Heart left ventricle (tissue), 13 donors: ENCODE measurements around the gene SORCS2.

Experiments
- CTCF ChIP-seq, 12 donors: fragments of 200-600 bp; sonication (generic) in 4 of 12; IDR thresholded peaks; one replicate each; pipeline versions ENCODE4 v1.5.0 to v1.8.0; 2018 to 2022; ENCODE audit warnings: antibody characterized with exemption in 12 of 12, mild to moderate bottlenecking in 5 of 12
- POLR2A ChIP-seq, 2 donors: fragments of 450-650 bp; IDR thresholded peaks; one replicate each; pipeline ENCODE4 v1.6.1; 2017; ENCODE audit warnings: antibody characterized with exemption in 2 of 2, mild to moderate bottlenecking in 2 of 2, moderate library complexity in 2 of 2
- donor health status: ischemic (EF 13 %, LVEDD 7.1; RV severe dilation, severe dysfunction).
- donor health status: DM: no; HTN: yes; CAD: no.
- donor health status: DM: no; HTN: no; CAD: no.
- donor health status: ischemic (EF 25% LVEDD 6.9; RV normal size, moderate dysfunction).
- donor health status: ischemic (EF 25% LVEDD 5.7; RV mildly dilated, moderate dysfunction).
- donor health status: ischemic (EF 35%, LVEDD 5.7; RV mildly dilated, moderate dysfunction).
- donor health status: nonischemic (EF 11% LVEDD 7.7; RV severe dilation, severe dysfunction).
- donor health status: DM: yes; HTN: yes; CAD: no.
- donor health status: PGD.
- donor health status: ischemic (EF 29% LVEDD 5.4; RV normal size, mild dysfunction).
- donor health status: nonischemic (EF 23%, LVEDD 6.1; RV moderate dilation, normal function).

DNA sequence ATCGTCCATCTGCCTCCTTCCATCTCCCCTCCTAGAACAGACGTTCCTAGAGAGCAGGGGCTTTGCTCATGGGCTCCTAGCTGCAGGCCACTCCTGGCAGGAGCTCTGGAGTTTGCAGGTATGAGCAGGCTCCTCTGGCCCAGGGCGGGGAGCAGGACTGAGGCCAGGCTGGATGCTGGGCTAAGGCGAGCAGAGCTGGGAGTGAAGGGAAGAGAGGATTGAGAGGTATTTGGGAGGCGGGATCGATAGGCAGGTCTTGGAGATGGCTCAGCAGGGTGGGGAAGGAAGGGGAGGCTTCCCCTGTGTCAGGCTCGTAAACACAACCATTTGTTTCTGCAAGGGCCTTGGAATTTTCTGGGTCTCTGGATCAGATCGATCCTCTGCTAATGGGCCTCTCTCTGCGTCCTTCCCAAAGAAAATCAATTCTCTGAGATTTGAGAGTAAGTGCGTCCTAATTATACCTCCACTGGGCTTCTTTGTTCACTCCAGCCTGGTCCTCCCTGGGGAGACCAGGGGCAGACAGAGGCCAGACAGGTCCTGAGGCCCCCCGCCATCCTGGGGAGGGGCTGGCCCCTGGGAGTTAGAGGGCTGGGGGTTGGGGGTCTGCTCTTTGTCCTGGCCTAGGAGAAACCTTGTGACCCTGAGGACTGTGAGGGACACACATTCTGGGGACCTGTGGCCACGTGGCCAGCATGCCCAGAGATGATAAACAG, 337.2 kb downstream of the SORCS2 start:
- TF ChIP-seq CTCF (IDR thresholded peaks at IDR 0.05): no peak
- no peak for TF ChIP-seq POLR2A (IDR thresholded peaks at IDR 0.05)
